ENCODE results near the gene SLC5A8. TPM values are rescaled to one million over a fixed set of nuclear protein-coding genes. Genes with fewer than 3 reads are reported as not detected.

The SLC5A8 gene
- total RNA-seq, 1 experiment from 2014 or later: 0.07 TPM

GRCh38 chr12:101181776-101182175 is 28.3 kb downstream of the SLC5A8 start:
- Histone ChIP-seq H2AK5ac (ENCODE audit: insufficient read length, low read length) (no peak overlapping the region), H4K20me1 (ENCODE audit: control insufficient read depth, insufficient read depth, insufficient read length) (no peaks in the 10 kb centered on the region), H3K79me1 (ENCODE audit: insufficient read depth, low read depth, low read length, poor library complexity, severe bottlenecking) (no peaks in the 10 kb centered on the region), H3K9me3 (ENCODE audit: control insufficient read depth, low read depth, low read length) (no peaks in the 10 kb centered on the region), H2BK12ac (ENCODE audit: insufficient read length, low read depth, low read length) (no peak overlapping the region), H4K5ac (ENCODE audit: insufficient read length, low read depth, low read length) (no peak overlapping the region), H3K56ac (ENCODE audit: insufficient read length, low read depth, low read length) (no peak overlapping the region), H3K23me2 (ENCODE audit: insufficient read length, low read depth, low read length, poor library complexity, severe bottlenecking) (no peaks in the 10 kb centered on the region), H3K79me2 (ENCODE audit: insufficient read depth, low read length) (no peaks in the 10 kb centered on the region), H2AFZ (ENCODE audit: low read length) (no peak overlapping the region), H3K27me3 (ENCODE audit: insufficient read depth, low read length) (no peaks in the 10 kb centered on the region), H3K9ac (ENCODE audit: extremely low read depth, insufficient read length, low read length) (no peak overlapping the region), H2BK15ac (ENCODE audit: low read depth, low read length) (no peak overlapping the region), H2BK20ac (ENCODE audit: low read depth, low read length, poor library complexity, severe bottlenecking) (no peak overlapping the region), H3K18ac (ENCODE audit: insufficient read length, low read depth, low read length) (no peak overlapping the region), H3K14ac (ENCODE audit: insufficient read depth, low read length) (no peak overlapping the region), H3K27ac (ENCODE audit: insufficient read length, low read depth, low read length) (no peak overlapping the region), H2BK120ac (ENCODE audit: low read depth, low read length, poor library complexity, severe bottlenecking) (no peak overlapping the region), H3T11ph (ENCODE audit: low read length) (no peak overlapping the region), H2BK5ac (ENCODE audit: insufficient read length, low read length) (no peak overlapping the region), H4K91ac (ENCODE audit: insufficient read length, low read depth, low read length) (no peak overlapping the region), H3K4me2 (ENCODE audit: insufficient read depth, insufficient read length, low read length) (no peak overlapping the region), H3K4me1 (ENCODE audit: insufficient read depth, low read length) (no peaks in the 10 kb centered on the region), H3K4ac (ENCODE audit: low read depth, low read length) (no peak overlapping the region), H3K23ac (ENCODE audit: insufficient read length, low read depth, low read length) (no peak overlapping the region), H4K8ac (replicated peaks; ENCODE audit: insufficient read length, low read depth, low read length) (no peak overlapping the region)
- no CpG with 5 or more reads among the region's 2 CpGs for WGBS (ENCODE audit: extremely low coverage, insufficient read length, low lambda C conversion rate)
- Mint-ChIP-seq H3K27ac (no peak overlapping the region), H3K27me3 (ENCODE audit: low read depth) (no peaks in the 10 kb centered on the region), H3K4me3 (no peak overlapping the region), H3K36me3 (ENCODE audit: insufficient read depth in 1 of 3, low read depth in 3 of 3) (no peaks in the 10 kb centered on the region), H3K4me1 (peaks cover 9 to 11% of the 10 kb centered on the region in 2 experiments), H3K9me3 (no peaks in the 10 kb centered on the region)
- DNase-seq: no peak
- no peak for TF ChIP-seq CTCF (conservative IDR thresholded peaks at IDR 0.05)
